ENCODE results near the gene UQCRC1.

Gene UQCRC1

GRCh38 chr3:48598323-48599076, 10.9 kb downstream of the UQCRC1 start:
- DNase-seq, result no peak

DNA sequence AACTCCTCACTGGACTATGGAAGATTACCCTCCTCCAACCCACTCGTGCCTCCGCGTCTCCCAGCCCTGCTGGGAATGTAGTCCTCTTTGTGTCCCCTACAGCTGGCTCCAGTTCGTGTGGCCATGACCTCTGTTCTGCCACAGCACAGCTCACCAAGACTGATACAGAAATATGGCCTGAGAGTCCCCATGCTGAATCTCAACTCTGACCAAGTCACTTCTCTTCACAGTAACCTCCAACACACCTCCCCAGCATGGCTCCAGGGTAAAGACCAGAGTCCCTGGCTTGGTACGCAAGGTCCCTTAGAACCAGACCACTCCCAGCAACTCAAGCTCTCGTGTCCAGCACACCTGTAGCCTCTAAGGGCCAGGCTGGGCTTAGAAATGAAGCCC, 12.0 kb downstream of the UQCRC1 start:
- DNase-seq, result no peak

GRCh38 chr3:48596676-48597407, 12.6 kb downstream of the UQCRC1 start:
- DNase-seq, result no peak

DNA sequence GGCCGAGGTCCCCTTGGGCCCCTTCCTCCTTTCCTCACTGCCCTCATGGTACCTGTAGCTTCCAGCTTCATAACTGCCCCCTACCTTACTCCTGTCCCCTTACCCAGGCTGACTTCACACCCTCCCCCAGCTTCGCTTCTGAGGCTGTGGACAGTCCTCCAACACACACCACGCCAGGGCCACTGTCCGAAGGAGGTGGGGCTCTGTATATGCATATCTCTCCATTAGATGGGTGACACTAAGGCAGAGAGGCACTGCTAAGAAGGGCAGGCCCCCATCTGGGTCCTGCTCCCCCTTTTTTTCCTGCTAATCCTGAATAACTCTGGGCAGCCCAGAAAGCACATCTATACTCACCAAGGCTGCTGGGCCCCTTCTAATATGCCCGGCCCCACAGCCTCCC, 13.3 kb downstream of the UQCRC1 start:
- DNase-seq, result no peak

- DNase-seq, result no peak
Measured at GRCh38 chr3:48595526-48596121, 13.8 kb downstream of the UQCRC1 start.

DNA sequence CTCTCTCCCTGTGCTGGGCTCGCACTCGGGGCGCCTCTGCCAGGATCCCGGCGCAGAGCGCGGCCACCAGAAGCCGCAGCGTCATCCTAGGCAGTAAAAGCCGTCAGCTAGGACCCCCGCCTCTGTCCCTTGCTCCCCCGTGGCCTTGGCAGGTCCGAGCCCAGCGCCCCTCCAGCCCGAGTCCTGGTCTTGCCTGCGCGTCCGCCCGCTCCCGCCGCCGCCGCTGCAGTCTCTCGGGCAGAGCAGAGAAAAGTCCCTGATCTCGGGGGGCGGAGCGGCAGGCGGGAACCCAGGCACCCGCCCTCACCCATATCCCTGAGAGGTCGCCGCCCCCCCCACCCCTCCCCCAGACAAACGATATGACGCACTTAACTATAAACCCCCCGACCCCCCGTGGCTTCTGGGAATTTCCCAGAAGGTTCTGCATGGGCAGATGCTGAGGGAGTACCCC, 14.3 kb downstream of the UQCRC1 start, which contains the start of gene COL7A1:
COL7A1 (minus strand) TSS at position 255 of the 451 bp plus-strand sequence; CDS start at position 85, 170 bp downstream.
- no peak for DNase-seq

GRCh38 chr3:48594417-48595049, 14.9 kb downstream of the UQCRC1 start:
- no peak for DNase-seq

DNA sequence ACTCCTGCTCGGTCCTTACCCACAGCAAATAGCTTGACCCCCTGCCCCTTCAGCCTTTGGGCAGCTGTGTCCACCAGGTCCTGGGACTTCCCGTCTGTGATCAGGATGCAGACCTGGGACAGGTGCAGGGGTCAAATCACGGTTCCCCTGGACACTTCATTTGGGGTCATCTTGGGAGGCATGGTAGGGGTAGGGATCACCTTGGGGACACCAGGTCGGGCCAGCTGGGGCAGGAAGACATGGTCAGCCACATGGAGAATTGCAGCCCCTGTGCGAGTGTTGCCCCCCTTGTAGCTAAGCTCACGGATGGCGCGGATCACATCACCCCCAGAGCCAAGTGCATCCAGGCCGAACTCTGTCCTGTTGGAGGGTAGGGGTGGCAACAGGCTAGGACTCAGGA, 16.1 kb downstream of the UQCRC1 start:
- DNase-seq, result no peak

DNA sequence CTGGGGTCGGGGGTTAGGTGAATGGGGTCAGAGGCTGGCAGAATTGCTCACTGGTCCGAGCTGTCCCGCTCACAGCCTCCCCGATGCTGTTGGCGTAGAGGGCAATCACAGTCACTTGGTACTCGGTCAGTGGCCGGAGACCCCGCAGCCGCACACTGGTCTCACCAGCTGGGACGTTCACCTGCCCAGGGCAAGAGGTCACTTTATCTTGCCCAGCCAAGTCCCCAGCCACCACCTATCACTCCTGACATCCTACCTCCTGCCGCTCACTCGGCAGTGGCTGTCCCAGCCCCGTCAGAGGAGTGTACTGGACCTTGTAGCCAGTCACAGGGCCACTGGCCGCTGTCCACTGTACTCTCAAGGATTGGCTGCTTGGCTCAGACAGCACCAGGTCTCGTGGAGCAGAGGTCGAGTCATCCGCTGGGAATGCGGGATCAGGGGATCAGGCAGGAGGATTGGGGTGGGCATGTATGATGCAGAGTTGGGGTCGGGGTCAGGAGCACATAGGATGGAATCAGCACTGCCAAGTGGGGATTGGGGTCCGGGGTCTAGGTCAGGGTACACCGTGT, 16.8 kb downstream of the UQCRC1 start:
- no peak for DNase-seq

DNA sequence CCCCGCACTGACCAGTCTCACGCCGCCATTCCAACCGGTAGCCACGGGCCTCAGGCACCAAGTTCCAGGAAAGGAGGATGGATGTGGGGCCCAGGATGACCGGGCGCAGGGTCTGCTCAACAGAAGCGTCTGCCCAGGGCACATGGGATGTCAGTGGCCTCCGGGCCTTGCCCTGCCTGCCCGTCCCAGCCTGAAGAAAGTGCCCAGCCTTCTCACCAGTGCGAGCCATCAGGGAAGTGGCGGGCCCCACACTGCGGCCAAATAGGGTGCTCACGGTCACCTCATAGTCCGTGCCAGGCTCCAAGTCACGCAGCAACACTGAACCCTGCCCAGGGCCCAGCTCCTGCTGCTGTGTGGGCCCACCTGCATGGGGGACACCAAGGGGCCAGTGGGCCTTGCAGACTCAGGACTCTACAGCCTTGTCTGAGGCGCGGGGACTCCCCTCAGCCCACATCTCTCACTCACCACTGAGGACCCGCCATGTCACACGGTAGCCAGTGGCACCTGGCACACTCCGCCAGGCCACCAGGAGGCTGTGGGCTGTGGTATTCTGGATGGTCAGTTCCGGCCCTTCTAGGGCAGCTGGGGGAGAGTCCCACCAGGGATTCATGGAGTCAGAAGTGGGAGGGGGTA, 17.4 kb downstream of the UQCRC1 start:
- DNase-seq, result no peak

DNA sequence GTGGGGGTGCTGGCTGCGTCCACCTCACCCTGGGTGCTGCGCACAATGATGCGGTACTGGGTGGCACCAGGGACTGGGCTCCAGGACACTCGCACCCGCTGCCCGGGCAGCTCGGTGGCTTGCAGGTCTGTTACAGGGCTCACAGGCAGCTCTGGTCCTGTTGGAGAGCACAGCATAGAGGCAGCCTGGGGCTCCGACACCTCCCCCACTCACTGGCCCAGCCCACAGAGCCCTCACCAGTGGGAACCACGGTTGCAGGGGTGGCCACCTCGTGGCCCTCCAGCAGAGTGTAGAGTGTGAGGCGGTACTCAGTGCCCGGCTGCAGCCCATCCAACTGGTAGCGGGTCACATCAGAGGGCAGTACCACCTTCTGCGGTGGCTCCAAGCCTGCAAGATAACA, 18.0 kb downstream of the UQCRC1 start:
- no peak for DNase-seq

GRCh38 chr3:48588230-48588629, 21.2 kb downstream of the UQCRC1 start:
- peak; percentile 28 for DNase-seq

DNA sequence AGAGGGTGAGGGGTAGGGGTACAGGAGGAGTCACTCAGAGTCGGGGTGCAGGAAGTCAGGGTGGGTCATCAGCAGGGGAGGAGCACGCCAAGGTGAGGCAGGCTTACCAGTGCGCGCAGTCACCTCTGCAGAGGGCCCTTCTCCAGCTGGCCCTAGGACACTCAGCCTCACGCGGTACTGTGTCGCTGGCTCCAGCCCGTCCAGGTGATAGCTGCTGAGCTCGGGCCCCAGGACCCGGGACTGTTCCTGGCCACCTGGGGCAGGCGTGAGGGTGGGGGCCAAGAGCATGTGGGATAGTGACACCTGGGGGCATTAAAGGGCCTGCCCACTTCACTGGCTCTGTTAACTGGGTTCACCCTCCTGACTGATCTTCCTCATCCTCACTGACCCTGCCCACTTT, 21.8 kb downstream of the UQCRC1 start:
- DNase-seq, result no peak

DNA sequence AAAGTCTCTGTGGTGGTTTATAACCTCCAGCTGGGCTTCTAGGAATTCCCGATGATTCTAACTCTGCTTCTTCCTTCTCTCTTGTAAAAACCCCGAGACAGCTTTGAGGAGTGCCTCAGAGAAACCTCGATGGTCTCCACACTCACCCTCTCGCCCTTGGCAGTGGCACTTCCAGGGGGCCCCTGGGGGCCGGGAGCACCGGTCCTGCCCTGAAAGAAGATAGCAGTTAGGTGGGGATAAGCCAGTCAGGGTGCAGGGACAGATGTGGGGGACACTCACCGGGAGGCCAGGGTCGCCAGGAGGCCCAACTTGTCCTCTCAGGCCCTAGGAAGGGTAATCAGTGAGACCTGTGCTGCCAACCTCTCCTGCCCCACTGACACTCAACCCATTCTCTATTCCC, 24.0 kb downstream of the UQCRC1 start:
- no peak for DNase-seq

DNA sequence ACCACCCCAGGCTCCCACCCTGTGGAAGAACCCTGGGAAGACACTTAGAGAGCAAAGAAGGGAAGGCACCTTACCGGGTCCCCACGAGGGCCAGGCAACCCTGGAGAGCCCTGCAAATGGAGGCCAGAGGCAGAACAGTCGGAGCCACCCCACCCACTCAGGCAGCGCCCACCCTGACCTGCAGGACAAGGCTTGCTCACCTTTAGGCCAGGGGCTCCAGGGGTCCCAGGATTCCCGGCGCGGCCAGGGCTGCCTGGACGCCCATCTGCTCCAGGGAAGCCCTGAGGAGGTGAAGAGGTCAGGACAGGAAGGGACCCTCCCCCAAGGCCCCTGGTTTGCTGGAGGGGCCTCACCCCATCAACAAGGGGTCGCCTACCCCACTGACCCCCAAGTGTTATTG, 24.6 kb downstream of the UQCRC1 start:
- DNase-seq, result no peak

GRCh38 chr3:48581621-48582481, 27.6 kb downstream of the UQCRC1 start:
- no peak for DNase-seq

DNA sequence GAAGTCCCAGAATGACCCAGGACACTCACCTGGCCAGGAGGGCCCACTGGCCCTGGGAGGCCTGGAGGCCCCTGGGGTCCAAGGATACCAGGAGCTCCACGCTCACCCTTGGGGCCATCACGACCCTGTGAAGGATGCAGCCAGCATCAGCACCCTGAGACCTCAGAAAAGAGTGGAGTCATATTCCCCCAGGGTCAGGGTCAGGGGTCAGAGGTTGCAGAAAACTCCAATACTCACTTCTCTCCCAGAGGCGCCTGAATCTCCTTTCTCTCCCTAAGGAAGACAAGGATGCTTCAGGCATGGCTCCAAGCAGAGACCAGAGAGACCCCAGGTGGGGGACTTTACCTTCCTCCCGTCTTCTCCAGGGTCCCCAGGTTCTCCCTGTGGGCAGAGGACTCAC, 32.8 kb downstream of the UQCRC1 start:
- DNase-seq, result no peak

- no peak for DNase-seq
Measured at GRCh38 chr3:48575366-48575765, 34.1 kb downstream of the UQCRC1 start.

GRCh38 chr3:48573973-48574585, 35.4 kb downstream of the UQCRC1 start:
- DNase-seq, result no peak

DNA sequence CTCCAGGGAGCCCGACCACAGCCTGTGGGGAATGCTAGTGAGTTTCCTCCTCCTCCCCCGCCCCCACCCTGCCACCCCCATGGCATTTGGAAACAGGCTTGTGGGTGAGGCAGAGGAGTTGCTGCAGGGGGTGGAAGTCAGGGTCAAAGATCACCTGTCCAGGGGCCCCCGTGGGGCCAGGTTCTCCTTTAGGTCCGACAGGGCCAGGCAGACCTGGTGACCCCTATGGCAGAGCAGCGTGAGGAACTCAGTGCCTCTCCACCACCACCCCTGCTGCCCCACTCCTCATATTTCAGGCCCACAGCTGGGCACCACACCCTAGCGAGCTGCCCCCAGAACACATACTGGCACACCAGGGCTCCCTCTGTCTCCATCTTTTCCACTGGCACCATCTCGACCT, 36.9 kb downstream of the UQCRC1 start:
- no peak for DNase-seq

GRCh38 chr3:48571938-48572337, 37.5 kb downstream of the UQCRC1 start:
- no peak for DNase-seq
